ENCODE measurements around the gene EFEMP2.
A peak's percentile ranks its signal among the peaks of the same experiment; 100 is the strongest.

EFEMP2 gene

DNA sequence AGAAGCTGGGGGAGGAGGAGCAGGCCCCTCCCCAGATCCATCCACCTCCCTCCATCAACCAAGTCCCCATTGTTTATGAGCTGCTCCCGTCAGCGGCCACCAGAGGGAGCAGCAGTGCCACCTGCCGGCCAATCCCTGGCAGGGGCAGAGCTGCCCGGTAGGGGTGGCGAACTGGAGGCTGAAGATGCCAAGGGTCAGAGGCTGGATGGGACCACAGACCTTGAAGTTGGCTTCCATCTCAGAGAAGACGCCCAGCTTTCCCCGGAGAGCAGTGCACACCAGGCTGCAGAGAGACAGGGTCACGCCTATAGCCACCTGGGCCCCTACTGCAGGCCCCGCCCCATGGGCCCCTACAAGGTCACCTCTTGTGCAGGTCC, 12.1 kb upstream of the EFEMP2 start:
- DNase-seq, result peak; percentile 84

GRCh38 chr11:65883786-65884715, 11.5 kb upstream of the EFEMP2 start:
- no peak for DNase-seq

- DNase-seq, result no peak
These were observed 10.6 kb upstream of the EFEMP2 start for GRCh38 chr11:65883058-65883761.

DNA sequence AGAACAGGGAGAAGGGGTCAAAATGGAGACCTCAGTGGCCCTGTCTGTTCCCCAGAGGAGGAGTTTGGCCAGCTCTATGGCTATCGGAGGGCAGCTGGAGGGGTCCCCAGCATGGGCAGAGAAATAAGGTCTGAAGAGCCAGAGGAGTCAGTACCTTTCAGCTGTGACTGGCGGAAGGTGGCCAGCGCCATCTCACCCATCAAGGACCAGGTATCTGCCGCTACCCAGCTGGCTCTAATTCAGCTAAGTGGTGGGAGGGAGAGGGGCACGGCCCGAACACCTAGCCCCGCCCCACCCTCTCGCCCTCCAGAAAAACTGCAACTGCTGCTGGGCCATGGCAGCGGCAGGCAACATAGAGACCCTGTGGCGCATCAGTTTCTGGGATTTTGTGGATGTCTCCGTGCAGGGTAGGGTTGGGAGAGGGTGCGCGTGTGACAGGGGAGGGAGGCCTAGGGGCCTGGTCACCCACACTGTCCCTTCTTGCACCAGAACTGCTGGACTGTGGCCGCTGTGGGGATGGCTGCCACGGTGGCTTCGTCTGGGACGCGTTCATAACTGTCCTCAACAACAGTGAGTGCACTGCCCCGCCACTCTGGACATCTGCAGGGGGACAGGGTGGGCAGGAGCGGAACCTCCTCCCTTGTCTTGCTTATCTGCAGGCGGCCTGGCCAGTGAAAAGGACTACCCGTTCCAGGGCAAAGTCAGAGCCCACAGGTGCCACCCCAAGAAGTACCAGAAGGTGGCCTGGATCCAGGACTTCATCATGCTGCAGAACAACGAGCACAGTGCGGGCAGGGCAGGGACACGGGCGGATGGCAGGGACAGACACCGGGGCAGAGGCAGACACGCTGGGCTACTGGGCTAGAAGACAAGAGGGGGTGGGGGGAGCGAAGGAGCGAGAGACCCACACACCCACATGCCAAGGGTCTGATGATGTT, 9.8 kb upstream of the EFEMP2 start:
- no peak for DNase-seq

GRCh38 chr11:65880844-65881421, 8.3 kb upstream of the EFEMP2 start:
- no peak for DNase-seq

- no peak for DNase-seq
These were observed 7.4 kb upstream of the EFEMP2 start for GRCh38 chr11:65880027-65880426.

DNA sequence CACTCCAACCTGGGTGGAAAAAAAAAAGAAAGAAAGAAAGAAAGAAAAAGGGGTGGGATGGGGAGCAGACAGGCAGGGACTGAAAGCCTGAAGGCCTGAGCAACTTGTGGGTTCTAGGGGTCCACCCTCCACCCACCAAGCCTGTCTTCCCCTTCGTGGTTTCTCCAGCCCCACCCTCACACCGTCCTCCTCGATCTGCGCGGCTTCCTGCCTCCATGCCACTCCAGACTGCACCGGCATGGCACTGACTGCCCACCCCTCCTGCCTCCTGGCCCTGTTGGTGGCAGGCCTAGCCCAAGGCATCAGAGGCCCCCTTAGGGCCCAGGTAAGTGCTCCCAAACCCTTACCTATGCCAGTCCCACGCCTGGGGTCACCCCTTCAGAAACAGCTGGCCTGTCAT, 7.0 kb upstream of the EFEMP2 start, which contains the start of gene CTSW:
Gene CTSW, plus strand, starts transcription at position 221 of the 400 bp plus-strand sequence. Its CDS starts 18 bp downstream, at position 239.
- DNase-seq, result no peak

DNA sequence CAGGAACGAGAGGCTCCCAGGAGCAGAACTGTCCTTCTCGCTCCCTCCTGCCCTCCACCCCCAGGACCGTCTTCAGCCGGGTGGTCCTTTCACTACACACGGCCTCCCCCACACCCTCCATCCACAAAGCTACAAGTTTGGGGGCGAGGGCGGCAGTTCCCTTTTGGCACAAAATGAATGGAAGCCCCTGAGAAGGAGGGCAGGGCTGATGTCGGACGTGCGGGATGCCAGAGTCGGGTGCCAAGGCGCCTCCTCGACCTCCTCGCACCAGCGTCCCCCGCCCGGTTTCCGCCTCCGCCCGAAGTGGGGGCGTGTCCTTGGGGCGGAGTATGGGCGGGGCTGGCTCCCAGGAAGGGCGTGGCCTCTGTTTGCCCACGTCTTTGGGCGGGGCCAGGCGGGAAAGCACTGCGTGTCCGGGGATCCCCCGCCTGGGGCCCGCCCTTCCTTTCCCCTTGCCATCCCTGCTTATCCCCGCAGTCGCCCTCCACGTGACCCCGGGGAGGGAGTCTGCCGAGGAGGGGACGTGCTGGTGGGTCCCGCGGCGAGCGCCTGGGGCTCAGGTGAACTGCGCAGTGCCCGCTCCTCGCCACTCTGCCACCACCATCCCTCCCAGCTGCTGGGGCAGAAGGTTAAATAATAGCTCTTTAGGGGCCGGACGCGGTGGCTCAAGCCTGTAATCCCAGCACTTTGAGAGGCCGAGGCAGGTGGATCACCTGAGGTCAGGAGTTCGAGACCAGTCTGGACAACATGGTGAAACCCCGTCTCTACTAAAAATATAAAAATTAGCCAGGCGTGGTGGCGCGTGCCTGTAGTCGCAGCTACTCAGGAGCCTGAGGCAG, 937 bp upstream of the EFEMP2 start:
- DNase-seq, result peak; percentile 96

- DNase-seq, result no peak
These were observed 620 bp downstream of the EFEMP2 start for GRCh38 chr11:65871811-65872548.

DNA sequence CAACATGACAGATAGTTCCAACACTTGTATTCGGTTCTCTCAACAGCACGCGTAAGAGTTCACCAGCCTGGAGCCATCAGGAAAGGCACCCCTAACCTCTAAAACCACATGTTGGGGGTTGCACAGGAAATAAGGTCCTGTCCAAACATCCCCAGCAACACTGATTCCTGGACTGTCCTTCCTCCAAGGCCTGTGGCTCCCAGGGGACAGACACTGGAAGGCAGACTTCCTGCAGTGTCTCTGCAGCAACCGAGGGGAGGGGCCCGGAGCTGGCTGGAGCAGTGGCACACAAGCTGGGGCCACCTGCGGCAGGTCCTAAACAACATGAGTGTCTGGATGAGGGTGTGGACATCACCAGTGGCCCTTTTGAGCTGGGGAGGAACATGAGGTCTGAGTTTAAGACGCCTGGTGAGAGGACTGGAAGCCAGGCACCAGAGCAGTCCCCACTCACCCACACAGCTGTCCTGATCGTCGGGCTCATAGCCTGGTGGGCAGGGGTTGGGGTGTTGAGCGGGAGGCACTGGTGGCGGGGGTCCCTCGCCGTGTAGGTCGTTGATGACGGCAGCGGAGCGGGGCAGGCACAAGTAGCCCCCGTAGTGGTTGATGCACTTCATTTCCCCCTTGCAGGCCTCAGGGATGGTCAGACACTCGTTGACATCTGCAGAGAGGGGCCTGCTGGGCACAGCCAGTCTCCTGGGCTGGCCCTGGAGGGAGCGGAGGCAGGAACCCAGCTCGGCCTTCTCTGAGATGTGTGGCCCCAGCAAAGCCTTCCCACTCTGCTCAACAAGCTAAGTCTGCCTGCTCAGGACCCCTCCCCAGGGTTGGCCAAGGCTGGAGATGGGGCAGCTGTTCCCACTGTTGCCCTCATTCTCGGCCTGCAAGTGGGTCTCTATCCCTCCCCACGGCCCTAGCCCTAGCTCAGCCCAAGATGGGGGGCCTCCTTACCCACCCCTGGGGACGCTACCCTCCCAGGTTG, 1.6 kb downstream of the EFEMP2 start:
- peak; percentile 69 for DNase-seq

GRCh38 chr11:65870307-65870658, 2.3 kb downstream of the EFEMP2 start:
- no peak for DNase-seq

DNA sequence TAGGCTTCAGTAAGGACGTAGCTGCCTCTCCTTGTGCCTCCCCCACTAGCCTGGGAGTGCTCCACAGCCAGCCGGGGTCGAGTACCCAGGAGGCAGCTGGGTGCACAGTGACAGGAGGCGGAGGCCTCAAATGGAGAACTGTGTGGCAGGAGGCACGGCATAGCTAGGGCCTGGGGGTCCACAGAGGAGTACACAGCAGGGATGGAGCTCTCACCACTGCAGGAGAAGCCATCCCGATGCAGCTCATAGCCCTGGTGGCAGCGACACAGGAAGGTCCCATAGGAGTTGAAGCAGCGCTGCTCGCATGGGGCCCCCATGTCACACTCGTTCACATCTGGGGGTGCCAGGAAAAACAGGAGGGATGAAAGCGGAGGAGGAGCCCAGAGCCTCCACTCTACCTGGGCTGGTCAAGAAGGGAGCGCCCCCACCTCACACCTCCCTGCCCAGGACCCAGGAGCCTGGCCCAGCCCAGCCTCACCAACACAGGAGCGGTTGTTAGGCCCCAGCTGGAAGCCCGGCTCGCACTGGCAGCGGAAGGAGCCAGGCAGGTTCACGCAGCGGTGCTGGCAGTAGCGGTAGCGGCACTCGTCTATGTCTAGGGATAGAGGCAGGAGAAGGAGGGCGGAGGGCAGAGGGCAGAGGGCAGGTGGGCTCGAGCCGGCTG, 2.8 kb downstream of the EFEMP2 start:
- DNase-seq, result no peak

GRCh38 chr11:65868907-65869306, 3.7 kb downstream of the EFEMP2 start:
- peak; percentile 8 for DNase-seq

DNA sequence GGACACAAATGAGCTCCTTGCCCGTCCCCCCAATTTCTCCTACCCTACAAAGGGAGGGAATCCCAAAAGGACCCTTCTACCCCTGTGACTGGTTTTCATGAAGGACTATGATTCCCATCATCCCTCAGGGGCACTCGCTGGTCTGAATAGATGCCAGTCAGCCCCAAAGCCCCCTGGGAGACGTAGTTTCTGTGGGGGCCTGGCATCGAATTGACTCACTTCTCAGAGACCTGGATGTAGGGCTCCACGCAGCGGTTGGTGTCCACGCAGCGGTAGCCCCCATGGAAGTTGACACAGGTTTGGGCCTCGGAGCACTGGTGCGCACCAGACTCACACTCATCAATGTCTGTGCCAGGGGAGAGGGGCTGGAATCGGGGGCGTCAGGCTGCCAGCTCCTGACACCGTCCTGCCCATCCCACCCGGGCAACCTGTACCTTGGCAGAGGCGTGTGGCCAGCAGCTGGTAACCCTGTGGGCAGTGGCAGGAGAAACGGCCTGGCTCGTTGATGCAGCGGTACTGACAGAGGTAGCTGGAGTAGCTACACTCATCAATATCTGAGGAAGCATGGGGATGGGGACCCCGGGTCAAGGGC, 4.4 kb downstream of the EFEMP2 start:
- DNase-seq, result peak; percentile 38

GRCh38 chr11:65867284-65868071, 5.1 kb downstream of the EFEMP2 start:
- peak; percentile 46 for DNase-seq

- peak; percentile 19 for DNase-seq
These were observed 5.9 kb downstream of the EFEMP2 start for GRCh38 chr11:65866509-65867283.
